DOHH2 (cell line): ENCODE results near the gene ARHGEF16.

Experiments
- H3F3A ChIP-seq: fragments of 200-600 bp; sonication (generic), shearing (Covaris generic); 2 replicates; pipeline ENCODE4 v1.6.0; 2016; ENCODE audit warnings: antibody characterized with exemption, mild to moderate bottlenecking; ENCODE audit not compliant: control insufficient read depth, insufficient read depth
- H3K27ac ChIP-seq: fragments of 200-600 bp; sonication (generic); 2 replicates; pipeline ENCODE4 v1.5.1; 2014; ENCODE audit warnings: low read depth, mild to moderate bottlenecking, low read length, moderate library complexity
- H3K27me3 ChIP-seq: fragments of 200-600 bp; sonication (generic); 2 replicates; pipeline ENCODE4 v1.6.1; 2014; ENCODE audit warnings: mild to moderate bottlenecking, low read length, mixed read lengths; ENCODE audit not compliant: control insufficient read depth
- H3K36me3 ChIP-seq: fragments of 200-600 bp; sonication (generic); 2 replicates; pipeline ENCODE4 v1.6.1; 2014; ENCODE audit warnings: mild to moderate bottlenecking, low read length, moderate library complexity, mixed read lengths; ENCODE audit not compliant: control insufficient read depth
- H3K4me1 ChIP-seq: fragments of 200-600 bp; sonication (generic); 2 replicates; pipeline ENCODE4 v1.6.1; 2014; ENCODE audit warnings: mild to moderate bottlenecking, low read length, mixed read lengths; ENCODE audit not compliant: control insufficient read depth
- H3K4me2 ChIP-seq: fragments of 200-600 bp; sonication (generic); 2 replicates; pipeline ENCODE4 v1.6.0; 2014; ENCODE audit warnings: mild to moderate bottlenecking, low read length, moderate library complexity
- H3K4me3 ChIP-seq: fragments of 200-600 bp; sonication (generic); 2 replicates; pipeline ENCODE4 v1.5.1; 2014; ENCODE audit warnings: mild to moderate bottlenecking, low read length, mixed read lengths
- H3K79me2 ChIP-seq: fragments of 200-600 bp; sonication (generic); 2 replicates; pipeline ENCODE4 v1.6.1; 2014; ENCODE audit warnings: mild to moderate bottlenecking, low read length, mixed read lengths; ENCODE audit not compliant: control insufficient read depth
- H3K9me2 ChIP-seq: fragments of 200-600 bp; sonication (generic); replicated peaks from 2 replicates; pipeline ENCODE4 v1.6.1; 2014; ENCODE audit warnings: mild to moderate bottlenecking, low read length, mixed read lengths; ENCODE audit not compliant: control insufficient read depth
- H3K9me3 ChIP-seq: fragments of 200-600 bp; sonication (generic); 2 replicates; pipeline ENCODE4 v1.6.1; 2014; ENCODE audit warnings: antibody characterized with exemption, low read length, mixed read lengths; ENCODE audit not compliant: control insufficient read depth, insufficient read depth
- H4K20me1 ChIP-seq: fragments of 200-600 bp; sonication (generic); 2 replicates; pipeline ENCODE4 v1.6.0; 2014; ENCODE audit warnings: low read depth, mild to moderate bottlenecking, antibody characterized with exemption, low read length, moderate library complexity; ENCODE audit not compliant: control insufficient read depth, insufficient read depth
- EZH2phosphoT487 ChIP-seq: fragments of 200-600 bp; sonication (generic); IDR thresholded peaks from 2 replicates; pipeline ENCODE4 v1.6.1; 2017; ENCODE audit warnings: borderline replicate concordance, mild to moderate bottlenecking, antibody characterized with exemption, low read length, moderate library complexity, mixed read lengths
- TF ChIP-seq, protein P1 (sequence below): fragments of 200-600 bp; sonication (generic); IDR thresholded peaks from one replicate; pipeline ENCODE4 v1.5.1; 2014; ENCODE audit warnings: antibody characterized with exemption, mild to moderate bottlenecking, low read depth, low read length; ENCODE audit not compliant: poor library complexity, severe bottlenecking

Gene ARHGEF16

DNA sequence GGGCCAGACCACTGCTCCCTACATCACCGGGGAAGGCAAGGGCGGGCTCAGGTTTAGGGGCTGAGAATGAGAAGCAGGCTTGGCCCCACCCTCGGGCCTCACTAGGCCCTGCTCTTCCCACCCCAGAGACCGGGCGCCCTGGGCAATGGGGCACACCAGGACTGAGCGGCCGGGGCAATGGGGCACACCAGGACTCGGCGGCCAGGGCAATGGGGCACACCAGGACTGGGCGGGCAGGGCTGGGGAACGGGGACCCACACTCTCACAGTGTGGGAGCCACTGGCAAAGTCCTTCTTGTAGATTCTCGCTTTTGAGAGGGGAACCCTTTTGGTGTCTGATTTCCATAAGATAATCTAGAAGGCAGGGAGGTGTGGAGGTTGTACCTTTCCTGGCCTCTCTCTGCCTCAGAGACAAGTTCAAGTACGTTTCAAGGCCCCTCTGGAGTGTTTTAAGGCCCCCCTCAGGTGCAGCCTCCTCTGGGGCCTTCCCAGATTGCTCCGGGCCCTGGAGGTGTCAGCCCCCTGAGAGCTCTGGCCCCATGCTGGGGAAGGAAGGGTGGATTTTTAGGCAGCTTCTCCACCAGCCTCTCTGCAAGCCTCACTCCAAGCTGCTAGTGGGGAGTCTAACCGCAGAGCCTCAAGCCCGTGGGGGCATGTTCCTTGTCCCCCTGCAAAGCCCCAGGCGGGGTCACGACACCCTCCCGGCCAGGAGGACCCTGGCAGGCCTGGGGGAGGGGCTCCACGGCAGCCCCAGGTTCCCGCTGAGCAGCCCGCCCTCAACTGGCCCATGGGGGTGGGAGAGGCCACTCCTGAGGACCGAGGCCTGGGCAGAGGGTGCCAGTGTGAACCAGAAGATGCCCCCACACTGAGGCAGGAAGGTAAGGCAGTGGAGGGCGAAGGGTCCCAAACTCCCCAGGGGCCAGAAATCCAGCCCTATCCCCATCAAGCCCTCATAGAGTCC is 66.2 kb downstream of the ARHGEF16 start:
- Histone ChIP-seq H3K4me2 (no peak overlapping the region), H3K27ac (no peak overlapping the region), H3K27me3 (no peaks in the 10 kb centered on the region)

DNA sequence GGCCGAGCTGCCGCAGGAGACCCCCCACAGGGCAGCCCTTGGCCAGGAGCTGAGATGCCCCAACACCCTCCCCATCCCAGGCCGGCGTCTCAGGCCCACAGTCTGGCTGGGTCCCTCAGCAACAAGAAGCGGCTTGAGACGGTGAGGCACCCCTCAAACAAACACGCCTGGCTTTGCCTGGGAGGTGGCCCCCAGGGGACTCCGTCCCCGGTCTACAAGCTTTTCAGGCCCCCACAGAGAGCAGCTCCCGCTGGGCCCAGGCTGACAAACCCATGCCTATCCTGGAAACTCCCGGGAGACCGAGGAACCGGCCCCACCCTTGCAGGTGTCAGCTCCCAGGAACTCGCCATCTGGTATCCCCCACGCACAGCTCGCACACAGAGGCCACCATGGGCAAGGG is 67.0 kb downstream of the ARHGEF16 start:
- Histone ChIP-seq H3K4me3 (no peak overlapping the region), H4K20me1 (no peaks in the 10 kb centered on the region), H3K4me2 (no peak overlapping the region), H3K9me2 (no peaks in the 10 kb centered on the region), H3K27me3 (no peaks in the 10 kb centered on the region), H3K79me2 (no peaks in the 10 kb centered on the region), H3K9me3 (peaks cover 7% of the 10 kb centered on the region; the same call in 1 of the 2 replicates), H3K27ac (no peak overlapping the region), H3K4me1 (no peaks in the 10 kb centered on the region), H3K36me3 (no peaks in the 10 kb centered on the region), H3F3A (no peaks in the 10 kb centered on the region)
- no peak for TF ChIP-seq EZH2phosphoT487
- TF ChIP-seq, protein P1, sequence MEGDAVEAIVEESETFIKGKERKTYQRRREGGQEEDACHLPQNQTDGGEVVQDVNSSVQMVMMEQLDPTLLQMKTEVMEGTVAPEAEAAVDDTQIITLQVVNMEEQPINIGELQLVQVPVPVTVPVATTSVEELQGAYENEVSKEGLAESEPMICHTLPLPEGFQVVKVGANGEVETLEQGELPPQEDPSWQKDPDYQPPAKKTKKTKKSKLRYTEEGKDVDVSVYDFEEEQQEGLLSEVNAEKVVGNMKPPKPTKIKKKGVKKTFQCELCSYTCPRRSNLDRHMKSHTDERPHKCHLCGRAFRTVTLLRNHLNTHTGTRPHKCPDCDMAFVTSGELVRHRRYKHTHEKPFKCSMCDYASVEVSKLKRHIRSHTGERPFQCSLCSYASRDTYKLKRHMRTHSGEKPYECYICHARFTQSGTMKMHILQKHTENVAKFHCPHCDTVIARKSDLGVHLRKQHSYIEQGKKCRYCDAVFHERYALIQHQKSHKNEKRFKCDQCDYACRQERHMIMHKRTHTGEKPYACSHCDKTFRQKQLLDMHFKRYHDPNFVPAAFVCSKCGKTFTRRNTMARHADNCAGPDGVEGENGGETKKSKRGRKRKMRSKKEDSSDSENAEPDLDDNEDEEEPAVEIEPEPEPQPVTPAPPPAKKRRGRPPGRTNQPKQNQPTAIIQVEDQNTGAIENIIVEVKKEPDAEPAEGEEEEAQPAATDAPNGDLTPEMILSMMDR, result no peak

More for the DNA sequence above, 66.2 kb downstream of the ARHGEF16 start:
- peaks cover 7% of the 10 kb centered on the region; the same call in 1 of the 2 replicates for H3K9me3 ChIP-seq
- TF ChIP-seq EZH2phosphoT487, result no peak
- TF ChIP-seq, protein P1, result no peak
- H4K20me1 ChIP-seq, result no peaks in the 10 kb centered on the region
- H3F3A ChIP-seq, result no peaks in the 10 kb centered on the region
- H3K79me2 ChIP-seq, result no peaks in the 10 kb centered on the region
- no peaks in the 10 kb centered on the region for H3K9me2 ChIP-seq
- H3K4me3 ChIP-seq, result no peak overlapping the region
- no peaks in the 10 kb centered on the region for H3K36me3 ChIP-seq
- no peaks in the 10 kb centered on the region for H3K4me1 ChIP-seq

DNA sequence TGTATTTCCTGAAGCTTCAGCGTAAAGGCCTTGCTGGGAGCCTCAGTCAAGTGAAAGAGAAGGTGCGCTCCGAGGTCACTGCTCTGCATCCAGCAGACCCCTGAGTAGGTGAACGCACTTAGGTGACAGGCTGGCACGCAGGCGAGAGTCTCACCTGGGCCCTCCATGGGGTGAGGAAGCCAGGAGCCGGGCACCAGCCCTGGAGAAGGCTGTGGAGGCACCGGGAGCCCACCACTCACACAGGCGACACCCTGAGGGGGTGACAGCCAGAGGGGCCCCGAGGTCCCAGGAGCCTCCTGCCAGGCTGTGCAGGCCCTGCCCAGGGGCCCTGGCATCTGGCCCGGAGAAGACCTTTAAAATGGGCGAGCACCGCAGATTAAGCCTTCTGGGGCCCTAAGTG is 67.6 kb downstream of the ARHGEF16 start:
- H3K27ac ChIP-seq, result no peak overlapping the region
- no peaks in the 10 kb centered on the region for H3F3A ChIP-seq
- H3K79me2 ChIP-seq, result no peaks in the 10 kb centered on the region
- H3K9me3 ChIP-seq, result peaks cover 7% of the 10 kb centered on the region; the same call in 1 of the 2 replicates
- no peak overlapping the region for H3K4me3 ChIP-seq
- no peaks in the 10 kb centered on the region for H3K36me3 ChIP-seq
- H3K4me2 ChIP-seq, result no peak overlapping the region
- no peaks in the 10 kb centered on the region for H3K9me2 ChIP-seq
- H3K4me1 ChIP-seq, result no peaks in the 10 kb centered on the region
- no peaks in the 10 kb centered on the region for H4K20me1 ChIP-seq
- TF ChIP-seq, protein P1, result no peak
- no peak for TF ChIP-seq EZH2phosphoT487
- no peaks in the 10 kb centered on the region for H3K27me3 ChIP-seq
